Upper lobe of right lung (tissue), 1 donor: ENCODE results near the gene WBP4. TPM values are rescaled to one million over a fixed set of nuclear protein-coding genes. Genes with fewer than 3 reads are reported as not detected.
"Not testable (repeated sequence)": the region's sequence is repeated elsewhere in the genome, so short reads cannot be mapped to it uniquely, and the experiment has no call there.

Experiments
- ATAC-seq: fragments of 200-7000 bp; cut with Tn5 transposase; one replicate; pipeline ENCODE4 v1.9.1; 2020; ENCODE audit warnings: mild to moderate bottlenecking, moderate library complexity
- DNase-seq: peaks from one replicate; pipeline ENCODE4 v3.0.0-alpha.2; 2020
- H3K27ac ChIP-seq: fragments of 200-600 bp; one replicate; pipeline ENCODE4 v1.8.0; 2022
- H3K27me3 ChIP-seq: fragments of 200-600 bp; one replicate; pipeline ENCODE4 v1.8.0; 2022; ENCODE audit warnings: mild to moderate bottlenecking
- H3K36me3 ChIP-seq: fragments of 200-600 bp; one replicate; pipeline ENCODE4 v1.8.0; 2022
- H3K4me1 ChIP-seq: fragments of 200-600 bp; one replicate; pipeline ENCODE4 v1.8.0; 2022
- H3K4me3 ChIP-seq: fragments of 200-600 bp; one replicate; pipeline ENCODE4 v1.8.0; 2022; ENCODE audit warnings: mild to moderate bottlenecking
- H3K9me3 ChIP-seq: fragments of 200-600 bp; one replicate; pipeline ENCODE4 v1.8.0; 2022
- intact Hi-C: fragments of 100-400 bp; cut with DNase I; formaldehyde crosslinking; loops from one replicate; pipeline ENCODE4 v1.11.0; 2022
- microRNA-seq: library from miRNA; unstranded; fragments of <30 nt; microRNA quantifications from one replicate; pipeline ENCODE4 v1.2.0, GENCODE V29; 2020; ENCODE audit warnings: borderline microRNAs expressed
- total RNA-seq: library from RNA; stranded (reverse); fragmentation: NEBNext Ultra II Directional; extraction: Animal tissue kit (Norgen Biotek cat#: 25700); gene quantifications from one replicate; pipeline ENCODE4 v1.2.1, GENCODE V29; 2021
- TF ChIP-seq, protein P1 (sequence below): fragments of 200-600 bp; IDR thresholded peaks from one replicate; pipeline ENCODE4 v1.8.0; 2022; ENCODE audit warnings: antibody characterized with exemption
- donor health status: DM: no; HTN: yes; CAD: no; lungs with severe emphysema.

The WBP4 gene
- total RNA-seq, 1 donor from 2014 or later, result 11.0 TPM

DNA sequence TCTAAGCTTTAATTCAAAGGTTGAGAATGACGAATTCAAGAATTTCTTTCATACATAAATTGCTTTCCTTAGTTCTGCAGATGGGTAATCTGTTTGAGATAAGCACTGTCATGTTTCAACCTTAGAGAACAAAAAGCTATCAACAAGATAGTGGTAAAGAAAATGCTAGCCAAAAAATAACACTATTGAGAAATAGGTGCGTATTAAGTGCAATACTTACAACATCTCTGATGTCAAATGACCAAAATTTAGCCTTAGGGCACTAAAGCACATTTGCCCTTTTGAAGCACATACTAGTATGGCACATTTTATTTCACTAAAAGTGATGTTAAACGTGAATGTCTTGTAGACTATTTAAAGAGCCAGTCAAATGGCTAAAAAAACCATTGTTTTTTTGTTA, 66.4 kb downstream of the WBP4 start:
- H3K9me3 ChIP-seq, result no peaks in the 10 kb centered on the region
- H3K27me3 ChIP-seq, result no peaks in the 10 kb centered on the region
- DNase-seq (no peak), ATAC-seq (no peak)
- H3K27ac ChIP-seq, result no peak overlapping the region
- H3K36me3 ChIP-seq, result no peaks in the 10 kb centered on the region
- peaks cover 22% of the 10 kb centered on the region for H3K4me1 ChIP-seq
- H3K4me3 ChIP-seq, result no peak overlapping the region
- intact Hi-C loops, result loop anchor here (10.0 kb wide), 1 partner anchor 77 kb away; no protein-coding TSS in a partner anchor
- TF ChIP-seq, protein P1, sequence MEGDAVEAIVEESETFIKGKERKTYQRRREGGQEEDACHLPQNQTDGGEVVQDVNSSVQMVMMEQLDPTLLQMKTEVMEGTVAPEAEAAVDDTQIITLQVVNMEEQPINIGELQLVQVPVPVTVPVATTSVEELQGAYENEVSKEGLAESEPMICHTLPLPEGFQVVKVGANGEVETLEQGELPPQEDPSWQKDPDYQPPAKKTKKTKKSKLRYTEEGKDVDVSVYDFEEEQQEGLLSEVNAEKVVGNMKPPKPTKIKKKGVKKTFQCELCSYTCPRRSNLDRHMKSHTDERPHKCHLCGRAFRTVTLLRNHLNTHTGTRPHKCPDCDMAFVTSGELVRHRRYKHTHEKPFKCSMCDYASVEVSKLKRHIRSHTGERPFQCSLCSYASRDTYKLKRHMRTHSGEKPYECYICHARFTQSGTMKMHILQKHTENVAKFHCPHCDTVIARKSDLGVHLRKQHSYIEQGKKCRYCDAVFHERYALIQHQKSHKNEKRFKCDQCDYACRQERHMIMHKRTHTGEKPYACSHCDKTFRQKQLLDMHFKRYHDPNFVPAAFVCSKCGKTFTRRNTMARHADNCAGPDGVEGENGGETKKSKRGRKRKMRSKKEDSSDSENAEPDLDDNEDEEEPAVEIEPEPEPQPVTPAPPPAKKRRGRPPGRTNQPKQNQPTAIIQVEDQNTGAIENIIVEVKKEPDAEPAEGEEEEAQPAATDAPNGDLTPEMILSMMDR, result no peak

DNA sequence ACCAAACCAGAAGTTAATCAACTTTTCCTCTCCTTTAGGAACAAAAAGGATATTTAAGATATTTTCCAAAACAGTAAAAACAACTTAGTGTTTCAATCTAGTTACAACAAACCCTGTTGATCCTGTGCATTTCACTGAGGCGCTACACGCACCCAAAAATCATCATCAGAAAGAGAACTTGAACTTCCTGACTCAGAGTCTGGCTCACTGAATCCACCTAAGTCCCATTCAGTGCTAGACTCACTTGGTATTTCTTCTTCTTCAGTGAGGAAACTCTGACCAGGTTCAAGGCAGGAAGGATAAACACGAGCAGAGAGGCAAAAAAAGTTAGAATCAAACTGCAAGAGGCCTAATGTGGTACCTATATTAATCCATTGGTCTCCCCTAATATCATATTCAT, 69.0 kb downstream of the WBP4 start:
- no peak for ATAC-seq
- TF ChIP-seq, protein P1, result no peak
- H3K36me3 ChIP-seq, result no peaks in the 10 kb centered on the region
- peaks cover 26% of the 10 kb centered on the region for H3K4me1 ChIP-seq
- H3K27me3 ChIP-seq, result no peaks in the 10 kb centered on the region
- intact Hi-C loops, result no loop called here
- no peaks in the 10 kb centered on the region for H3K9me3 ChIP-seq
- H3K27ac ChIP-seq, result no peak overlapping the region
- H3K4me3 ChIP-seq, result no peak overlapping the region
- DNase-seq, result no peak

DNA sequence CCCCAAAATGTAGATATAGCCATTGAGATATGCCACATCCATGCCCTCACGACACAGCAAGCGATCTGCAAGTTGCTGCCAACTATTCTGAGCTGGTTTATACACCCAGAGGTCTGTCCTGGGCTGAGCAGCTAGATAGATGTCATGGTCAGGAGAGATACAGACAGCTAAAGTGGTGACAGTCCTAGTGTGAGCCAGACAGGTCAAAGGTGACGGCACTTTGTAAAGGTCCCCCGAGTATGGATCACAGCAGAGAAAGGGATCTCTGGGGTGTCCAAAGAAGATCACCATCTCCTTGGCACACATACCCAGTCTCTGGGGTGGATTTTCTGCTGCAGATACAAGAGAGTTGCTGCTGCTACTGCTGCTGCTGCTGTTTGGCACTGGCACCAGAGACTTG, 69.9 kb downstream of the WBP4 start:
- H3K27ac ChIP-seq, ATAC-seq, H3K4me3 ChIP-seq, H3K36me3 ChIP-seq, intact Hi-C loops, DNase-seq, H3K9me3 ChIP-seq, H3K27me3 ChIP-seq: not testable (repeated sequence)
- peaks cover 26% of the 10 kb centered on the region for H3K4me1 ChIP-seq

DNA sequence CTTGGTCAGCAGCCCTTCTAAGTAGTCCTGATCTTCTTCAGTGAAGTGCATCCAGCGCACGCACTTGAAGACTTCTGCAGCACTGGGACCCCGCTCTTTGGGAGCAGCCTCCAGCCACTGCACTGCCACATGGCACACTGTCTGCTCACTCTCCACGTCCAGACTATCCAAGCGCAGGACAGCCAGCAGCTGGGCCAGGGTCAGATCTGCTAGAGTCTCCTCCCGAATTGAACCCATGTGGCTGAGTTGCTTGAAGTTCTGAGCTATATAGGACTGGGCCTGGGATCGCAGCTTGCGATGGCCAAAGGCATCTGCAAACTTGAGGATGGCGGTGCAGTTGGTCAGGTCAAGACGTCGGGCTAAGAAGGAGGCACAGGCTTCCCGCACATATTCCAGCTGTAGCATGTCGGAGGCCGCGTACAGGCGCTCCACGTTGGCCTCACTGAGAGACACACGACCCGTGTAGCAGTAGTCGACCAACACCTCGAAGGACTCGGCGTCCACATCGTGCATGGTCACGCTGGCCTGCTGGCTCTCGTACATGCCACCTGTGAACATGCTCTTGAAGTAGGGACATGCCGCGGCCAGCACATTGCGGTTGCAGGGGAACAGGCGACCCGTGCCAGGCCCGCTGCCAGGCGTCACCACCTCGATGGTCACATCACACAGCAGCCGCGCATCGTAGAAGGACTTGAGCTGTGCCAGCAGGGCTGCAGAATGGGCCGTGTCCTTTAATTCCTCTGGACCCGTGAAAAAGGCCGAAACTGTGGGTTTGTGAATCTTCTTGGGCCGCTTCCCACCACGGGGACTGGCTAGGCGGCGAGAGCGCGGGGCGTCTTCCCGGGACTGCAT, 70.6 kb downstream of the WBP4 start:
- H3K4me3 ChIP-seq, result peak overlapping the region; percentile 79
- DNase-seq, result peak; percentile 74
- H3K4me1 ChIP-seq, result peaks cover 26% of the 10 kb centered on the region
- H3K27me3 ChIP-seq, H3K36me3 ChIP-seq, H3K9me3 ChIP-seq, intact Hi-C loops: not testable (repeated sequence)
- H3K27ac ChIP-seq, result peak overlapping the region; percentile 65
- ATAC-seq, result peak; percentile 25

DNA sequence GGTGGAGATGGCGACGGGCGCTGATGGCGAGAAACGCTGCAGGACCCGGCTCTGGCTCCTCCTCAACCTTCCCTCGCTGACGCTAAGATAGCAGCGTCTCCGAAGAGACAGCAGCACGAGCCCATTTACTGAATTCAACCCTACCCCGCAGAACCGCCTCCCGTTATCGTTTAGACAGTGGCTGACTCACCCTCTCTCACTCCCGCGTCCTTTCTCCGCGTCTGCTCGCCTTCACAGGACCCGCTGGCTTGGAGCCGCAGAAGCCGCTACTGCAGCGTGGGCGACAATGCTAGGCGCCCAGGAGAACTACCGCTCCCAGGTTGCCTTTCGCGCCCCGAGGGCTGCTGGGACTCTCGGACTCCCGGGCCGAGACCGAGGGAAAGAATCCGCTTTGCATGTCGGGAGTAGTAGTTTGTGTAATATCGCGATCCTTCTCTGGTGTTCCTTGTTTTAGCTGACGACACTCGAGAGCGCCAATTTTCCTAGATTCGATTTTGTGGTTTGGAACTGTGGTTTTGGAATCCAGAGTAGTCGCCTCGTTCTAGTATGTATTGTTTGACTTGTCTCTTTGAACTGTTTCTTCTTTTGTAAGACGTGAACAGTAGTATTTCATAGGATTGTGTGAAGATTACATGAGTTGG, 71.3 kb downstream of the WBP4 start, which contains the start of gene KBTBD6:
Gene KBTBD6 (minus strand): TSS at position 291 of the 641 bp plus-strand sequence. CDS start 291 bp downstream, outside the sequence.
- H3K4me1 ChIP-seq, result peaks cover 26% of the 10 kb centered on the region
- no peaks in the 10 kb centered on the region for H3K36me3 ChIP-seq
- peak; percentile 98 for DNase-seq
- H3K27me3 ChIP-seq, result no peaks in the 10 kb centered on the region
- H3K4me3 ChIP-seq, result peak within 1 kb of the TSS; percentile 79
- H3K27ac ChIP-seq, result peak within 1 kb of the TSS; percentile 65
- no peaks in the 10 kb centered on the region for H3K9me3 ChIP-seq
- intact Hi-C loops, result no loop called here
- TF ChIP-seq, protein P1, result no peak
- ATAC-seq, result peak; percentile 100

Small RNAs within 50 kb of the gene (microRNA-seq; reads per million reads assigned to microRNA genes)
- gene MIR3168, result not detected

Other genes with a start within 250 kb of the WBP4 start
- gene ELF1, start 42.2 kb upstream of the WBP4 start, total RNA-seq, result 81.5 TPM
- 5.7 TPM for gene KBTBD6, start 71.3 kb downstream of the WBP4 start, total RNA-seq
- gene KBTBD7, start 133.1 kb downstream of the WBP4 start, total RNA-seq, result 7.8 TPM
- 10.7 TPM for gene MTRF1, start 202.1 kb downstream of the WBP4 start, total RNA-seq
- gene NAA16, start 249.8 kb downstream of the WBP4 start, total RNA-seq, result 20.9 TPM